Neural cell (in vitro differentiated cells): ENCODE data around the gene UGGT2.

Experiments
- CTCF ChIP-seq: fragments of 450-650 bp; IDR thresholded peaks from 2 replicates; pipeline ENCODE4 v1.5.1; 2014; ENCODE audit warnings: antibody characterized with exemption, mild to moderate bottlenecking, moderate library complexity; ENCODE audit not compliant: poor library complexity, severe bottlenecking
- EP300 ChIP-seq: fragments of 450-650 bp; conservative IDR thresholded peaks from 2 replicates; pipeline ENCODE4 v1.6.1; 2014; ENCODE audit warnings: antibody characterized with exemption, mild to moderate bottlenecking, moderate library complexity; ENCODE audit not compliant: poor library complexity, severe bottlenecking
- EZH2 ChIP-seq: fragments of 200-600, 300-800 bp; shearing (Covaris generic), sonication (generic); IDR thresholded peaks from 2 replicates; pipeline ENCODE4 v1.6.1; 2014; ENCODE audit warnings: antibody characterized with exemption, low read length, borderline replicate concordance, mild to moderate bottlenecking; ENCODE audit not compliant: insufficient read depth, poor library complexity, severe bottlenecking
- MXI1 ChIP-seq: fragments of 450-650 bp; conservative IDR thresholded peaks from 2 replicates; pipeline ENCODE4 v1.6.1; 2014; ENCODE audit warnings: antibody characterized with exemption, mild to moderate bottlenecking; ENCODE audit not compliant: poor library complexity, severe bottlenecking
- POLR2AphosphoS5 ChIP-seq: IDR thresholded peaks from 2 replicates; pipeline ENCODE4 v1.6.1; 2012
- RAD21 ChIP-seq: fragments of 450-650 bp; conservative IDR thresholded peaks from 2 replicates; pipeline ENCODE4 v1.6.1; 2014; ENCODE audit warnings: antibody characterized with exemption, mild to moderate bottlenecking, moderate library complexity
- REST ChIP-seq: IDR thresholded peaks from 2 replicates; pipeline ENCODE4 v1.6.1; 2012; ENCODE audit warnings: borderline replicate concordance
- TAF1 ChIP-seq: IDR thresholded peaks from 2 replicates; pipeline ENCODE4 v1.6.1; 2012; ENCODE audit warnings: low read depth

- TF ChIP-seq CTCF (no peak), TAF1 (no peak), POLR2AphosphoS5 (no peak), EZH2 (no peak), REST (no peak), MXI1 (no peak), EP300 (no peak), RAD21 (no peak)
Observed at GRCh38 chr13:95841894-95842293, 211.3 kb downstream of the UGGT2 start.
